ENCODE measurements around the gene ASCL5.

ASCL5 gene

GRCh38 chr1:201157949-201158348 is 31.0 kb upstream of the ASCL5 start:
- H3K4me1 Mint-ChIP-seq (ENCODE audit: low read depth) = peaks cover 12% of the 10 kb centered on the region
- H3K27me3 Mint-ChIP-seq = peaks cover 16% of the 10 kb centered on the region
- no peaks in the 10 kb centered on the region for H3K36me3 Mint-ChIP-seq (ENCODE audit: low read depth)
- H3K27ac Mint-ChIP-seq = no peak overlapping the region
- no peak overlapping the region for H3K4me3 Mint-ChIP-seq
- no peaks in the 10 kb centered on the region for H3K9me3 Mint-ChIP-seq

GRCh38 chr1:201156819-201157218 is 29.8 kb upstream of the ASCL5 start:
- peaks cover 12% of the 10 kb centered on the region for H3K27me3 Mint-ChIP-seq
- H3K9me3 Mint-ChIP-seq = no peaks in the 10 kb centered on the region
- no peak overlapping the region for H3K4me3 Mint-ChIP-seq
- H3K4me1 Mint-ChIP-seq (ENCODE audit: low read depth) = peaks cover 12% of the 10 kb centered on the region
- H3K36me3 Mint-ChIP-seq (ENCODE audit: low read depth) = no peaks in the 10 kb centered on the region
- H3K27ac Mint-ChIP-seq = no peak overlapping the region

GRCh38 chr1:201156346-201156745 is 29.4 kb upstream of the ASCL5 start:
- H3K36me3 Mint-ChIP-seq (ENCODE audit: low read depth) = no peaks in the 10 kb centered on the region
- H3K4me1 Mint-ChIP-seq (ENCODE audit: low read depth) = peaks cover 12% of the 10 kb centered on the region
- no peaks in the 10 kb centered on the region for H3K9me3 Mint-ChIP-seq
- no peak overlapping the region for H3K4me3 Mint-ChIP-seq
- H3K27ac Mint-ChIP-seq = no peak overlapping the region
- peaks cover 12% of the 10 kb centered on the region for H3K27me3 Mint-ChIP-seq

GRCh38 chr1:201155354-201155753 is 28.4 kb upstream of the ASCL5 start:
- no peaks in the 10 kb centered on the region for H3K36me3 Mint-ChIP-seq (ENCODE audit: low read depth)
- H3K4me3 Mint-ChIP-seq = no peak overlapping the region
- H3K4me1 Mint-ChIP-seq (ENCODE audit: low read depth) = peaks cover 12% of the 10 kb centered on the region
- H3K27me3 Mint-ChIP-seq = peaks cover 9% of the 10 kb centered on the region
- no peaks in the 10 kb centered on the region for H3K9me3 Mint-ChIP-seq
- H3K27ac Mint-ChIP-seq = no peak overlapping the region

GRCh38 chr1:201154389-201155165 is 27.6 kb upstream of the ASCL5 start, which contains the start of gene TMEM9:
TMEM9 (minus strand) TSS chr1:201154474; CDS start chr1:201153923, 551 bp downstream.
- H3K36me3 Mint-ChIP-seq (ENCODE audit: low read depth) = no peaks in the 10 kb centered on the region
- no peak within 1 kb of the TSS for H3K27ac Mint-ChIP-seq
- H3K4me3 Mint-ChIP-seq = peak within 1 kb of the TSS; percentile 84
- no peaks in the 10 kb centered on the region for H3K9me3 Mint-ChIP-seq
- peaks cover 12% of the 10 kb centered on the region for H3K4me1 Mint-ChIP-seq (ENCODE audit: low read depth)
- H3K27me3 Mint-ChIP-seq = peaks cover 9% of the 10 kb centered on the region

GRCh38 chr1:201153474-201154388 is 26.7 kb upstream of the ASCL5 start:
- Mint-ChIP-seq H3K9me3 (no peaks in the 10 kb centered on the region), H3K36me3 (ENCODE audit: low read depth) (peaks cover 6% of the 10 kb centered on the region), H3K27me3 (peaks cover 9% of the 10 kb centered on the region), H3K4me1 (ENCODE audit: low read depth) (peaks cover 12% of the 10 kb centered on the region), H3K4me3 (peak overlapping the region; percentile 84), H3K27ac (no peak overlapping the region)

- peaks cover 7% of the 10 kb centered on the region for H3K4me1 Mint-ChIP-seq (ENCODE audit: low read depth)
- peaks cover 21% of the 10 kb centered on the region for H3K36me3 Mint-ChIP-seq (ENCODE audit: low read depth)
- H3K27ac Mint-ChIP-seq = no peak overlapping the region
- H3K9me3 Mint-ChIP-seq = no peaks in the 10 kb centered on the region
- H3K4me3 Mint-ChIP-seq = no peak overlapping the region
- no peaks in the 10 kb centered on the region for H3K27me3 Mint-ChIP-seq
Measured at GRCh38 chr1:201149400-201149799, 22.4 kb upstream of the ASCL5 start.

- Mint-ChIP-seq H3K9me3 (no peaks in the 10 kb centered on the region), H3K4me3 (no peak overlapping the region), H3K27ac (no peak overlapping the region), H3K4me1 (ENCODE audit: low read depth) (no peaks in the 10 kb centered on the region), H3K27me3 (no peaks in the 10 kb centered on the region), H3K36me3 (ENCODE audit: low read depth) (peaks cover 34% of the 10 kb centered on the region)
Measured at GRCh38 chr1:201147396-201148015, 20.5 kb upstream of the ASCL5 start.

GRCh38 chr1:201146626-201147390 is 19.8 kb upstream of the ASCL5 start:
- H3K4me1 Mint-ChIP-seq (ENCODE audit: low read depth) = no peaks in the 10 kb centered on the region
- H3K36me3 Mint-ChIP-seq (ENCODE audit: low read depth) = peaks cover 34% of the 10 kb centered on the region
- H3K27me3 Mint-ChIP-seq = no peaks in the 10 kb centered on the region
- H3K27ac Mint-ChIP-seq = no peak overlapping the region
- H3K9me3 Mint-ChIP-seq = no peaks in the 10 kb centered on the region
- H3K4me3 Mint-ChIP-seq = no peak overlapping the region

GRCh38 chr1:201145816-201146215 is 18.8 kb upstream of the ASCL5 start:
- Mint-ChIP-seq H3K4me1 (ENCODE audit: low read depth) (no peaks in the 10 kb centered on the region), H3K36me3 (ENCODE audit: low read depth) (peaks cover 34% of the 10 kb centered on the region), H3K27ac (no peak overlapping the region), H3K27me3 (no peaks in the 10 kb centered on the region), H3K9me3 (no peaks in the 10 kb centered on the region), H3K4me3 (no peak overlapping the region)

- Mint-ChIP-seq H3K36me3 (ENCODE audit: low read depth) (peaks cover 34% of the 10 kb centered on the region), H3K4me1 (ENCODE audit: low read depth) (no peaks in the 10 kb centered on the region), H3K4me3 (no peak overlapping the region), H3K27ac (no peak overlapping the region), H3K9me3 (no peaks in the 10 kb centered on the region), H3K27me3 (no peaks in the 10 kb centered on the region)
Measured at GRCh38 chr1:201145132-201145531, 18.1 kb upstream of the ASCL5 start.

- Mint-ChIP-seq H3K4me1 (ENCODE audit: low read depth) (no peaks in the 10 kb centered on the region), H3K27ac (no peak overlapping the region), H3K36me3 (ENCODE audit: low read depth) (peaks cover 34% of the 10 kb centered on the region), H3K27me3 (no peaks in the 10 kb centered on the region), H3K9me3 (no peaks in the 10 kb centered on the region), H3K4me3 (no peak overlapping the region)
Measured at GRCh38 chr1:201144701-201145100, 17.7 kb upstream of the ASCL5 start.

- Mint-ChIP-seq H3K4me3 (no peak overlapping the region), H3K27ac (no peak overlapping the region), H3K36me3 (ENCODE audit: low read depth) (peaks cover 29% of the 10 kb centered on the region), H3K4me1 (ENCODE audit: low read depth) (no peaks in the 10 kb centered on the region), H3K9me3 (no peaks in the 10 kb centered on the region), H3K27me3 (no peaks in the 10 kb centered on the region)
Measured at GRCh38 chr1:201143726-201144635, 17.0 kb upstream of the ASCL5 start.

Data from stimulated activated naive CD8-positive, alpha-beta T cell treated with anti-CD3 and anti-CD28 coated beads, Interleukin-15, Interleukin-2, amounts not matched to agents 100 ng/mL and 50 ng/mL, for 24 hours (primary cell).